Cerebellar nuclear complex (tissue), 1 donor: ENCODE measurements around the gene LOC101059915.
"Not testable (repeated sequence)": the region's sequence is repeated elsewhere in the genome, so short reads cannot be mapped to it uniquely, and the experiment has no call there.

Source experiments
- DNase-seq, 2 experiments: peaks; one replicate each; lab custom pipeline; 2025; lab: John Stamatoyannopoulos, UW

The LOC101059915 gene

DNA sequence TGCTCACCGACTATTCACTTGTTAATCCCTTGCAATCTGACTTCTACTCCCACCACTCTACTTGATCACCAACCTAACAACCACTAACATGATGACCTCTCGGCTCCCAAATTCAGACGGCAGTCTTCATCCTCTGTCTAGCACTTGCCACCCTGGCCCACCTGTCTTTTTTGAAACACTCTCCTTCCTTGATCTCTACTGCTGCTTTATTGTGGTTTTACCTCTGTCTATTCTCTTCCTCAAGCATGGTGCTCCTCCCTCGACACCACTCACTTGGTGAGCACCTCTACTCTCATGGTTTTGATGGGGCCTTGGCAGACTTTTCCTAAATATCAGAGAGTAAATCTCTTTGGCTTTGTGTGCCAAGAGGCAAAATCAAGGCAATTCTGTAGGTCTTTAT is 27.3 kb upstream of the LOC101059915 start:
- DNase-seq = no peak

- not testable (repeated sequence) for DNase-seq
Observed at GRCh38 chrX:71644406-71644805, 22.9 kb upstream of the LOC101059915 start.

GRCh38 chrX:71650333-71650969 is 16.9 kb upstream of the LOC101059915 start:
- no peak for DNase-seq

DNA sequence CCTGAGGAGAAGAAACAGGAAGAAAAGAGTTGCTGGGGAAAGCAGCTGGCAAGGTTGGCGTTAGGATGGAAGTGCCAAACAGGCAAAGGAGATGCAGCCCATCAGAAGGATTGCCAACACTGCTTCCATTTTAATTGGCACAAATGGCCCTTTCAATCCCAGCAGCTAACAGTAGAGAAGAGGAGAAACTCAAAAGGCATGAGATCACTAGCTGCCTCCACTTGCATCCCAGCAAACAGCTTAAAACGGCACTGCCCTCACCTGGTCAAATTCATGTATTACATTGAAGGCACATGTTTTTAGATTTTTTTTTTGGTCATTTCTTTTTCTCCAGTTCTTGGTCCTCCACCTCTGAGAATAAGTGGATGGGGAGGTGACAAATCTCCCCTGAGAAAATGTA is 14.9 kb upstream of the LOC101059915 start:
- DNase-seq = no peak

- no peak for DNase-seq
Observed at GRCh38 chrX:71653344-71653743, 14.0 kb upstream of the LOC101059915 start.

DNA sequence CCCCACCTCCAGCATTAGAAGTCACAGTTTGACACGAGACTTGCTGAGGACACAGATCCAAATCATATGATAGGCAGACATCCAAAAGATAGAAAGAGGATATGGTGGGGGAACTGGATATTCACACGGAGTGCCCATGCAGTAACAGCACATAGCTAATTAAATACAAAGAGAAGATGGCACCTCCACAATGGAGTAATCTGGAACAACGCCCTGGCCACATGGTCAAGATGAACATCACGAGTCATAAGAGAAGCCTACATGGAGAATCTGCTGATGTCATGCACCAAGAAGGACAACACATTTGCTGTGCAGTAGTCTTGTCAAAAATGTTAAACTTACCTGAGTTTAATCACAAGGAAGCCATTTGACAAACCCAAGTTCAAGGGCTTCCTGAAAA is 10.1 kb upstream of the LOC101059915 start:
- no peak for DNase-seq

DNA sequence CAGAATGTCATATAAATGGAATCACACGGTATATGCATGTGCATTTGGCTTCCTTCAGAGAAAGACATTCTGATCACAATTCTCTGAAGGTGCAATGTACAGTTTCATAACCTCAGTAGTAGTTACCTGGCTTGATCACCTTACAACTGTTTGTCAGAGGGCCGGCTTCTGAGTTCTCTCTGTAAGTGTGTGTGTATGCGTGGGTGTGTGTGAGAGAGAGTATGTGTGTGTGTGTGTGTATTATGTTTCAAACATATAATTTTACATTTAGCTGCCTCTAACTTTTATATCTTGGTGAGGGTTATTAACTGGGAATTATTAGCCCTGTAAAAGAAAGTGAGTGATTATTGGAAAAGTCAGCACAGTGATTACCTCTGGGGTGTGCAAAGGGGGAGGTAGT is 8.0 kb upstream of the LOC101059915 start:
- no peak for DNase-seq

GRCh38 chrX:71659959-71660358 is 7.4 kb upstream of the LOC101059915 start:
- DNase-seq = no peak

GRCh38 chrX:71660562-71661416 is 6.6 kb upstream of the LOC101059915 start:
- DNase-seq = no peak

DNA sequence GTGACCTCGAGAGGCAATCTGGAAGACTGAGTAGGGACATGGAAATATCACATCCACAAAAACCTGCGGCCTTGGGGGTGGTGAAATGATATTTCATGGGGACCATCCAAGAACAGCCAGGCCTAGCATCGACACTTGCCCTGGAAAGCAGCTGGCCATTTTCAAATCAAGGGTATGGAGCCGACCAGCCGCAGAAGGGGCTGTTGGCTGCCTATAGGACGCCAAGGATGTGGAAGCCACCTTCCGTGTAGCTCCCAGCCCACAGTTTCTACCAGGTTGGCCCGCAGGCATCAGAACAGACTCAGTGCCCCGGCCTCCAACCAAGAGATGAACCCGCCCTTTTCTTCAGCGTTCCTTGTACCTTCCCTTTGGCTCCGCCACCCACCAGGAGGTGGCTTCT is 5.4 kb upstream of the LOC101059915 start:
- no peak for DNase-seq

DNA sequence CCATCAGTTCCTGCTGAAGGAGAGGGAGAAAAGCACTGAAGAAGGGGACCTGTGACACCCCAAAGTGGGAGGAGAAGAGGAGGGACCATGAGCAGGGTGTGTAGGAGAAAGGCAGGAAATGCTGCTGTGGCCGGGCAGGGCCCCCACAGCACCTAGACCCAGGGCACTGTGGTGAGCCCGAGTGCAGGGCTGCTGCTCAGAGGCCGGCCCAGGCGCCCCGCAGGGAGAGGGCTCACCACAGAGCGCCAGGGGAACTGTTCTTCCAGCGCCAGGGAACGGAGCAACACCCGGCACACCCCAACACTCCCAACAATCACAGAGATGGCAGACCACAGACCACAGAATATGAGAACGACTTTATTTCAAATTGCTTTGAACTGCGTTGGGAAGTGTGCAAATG is 4.7 kb upstream of the LOC101059915 start:
- DNase-seq = not testable (repeated sequence)

GRCh38 chrX:71663238-71663637 is 4.1 kb upstream of the LOC101059915 start:
- not testable (repeated sequence) for DNase-seq

DNA sequence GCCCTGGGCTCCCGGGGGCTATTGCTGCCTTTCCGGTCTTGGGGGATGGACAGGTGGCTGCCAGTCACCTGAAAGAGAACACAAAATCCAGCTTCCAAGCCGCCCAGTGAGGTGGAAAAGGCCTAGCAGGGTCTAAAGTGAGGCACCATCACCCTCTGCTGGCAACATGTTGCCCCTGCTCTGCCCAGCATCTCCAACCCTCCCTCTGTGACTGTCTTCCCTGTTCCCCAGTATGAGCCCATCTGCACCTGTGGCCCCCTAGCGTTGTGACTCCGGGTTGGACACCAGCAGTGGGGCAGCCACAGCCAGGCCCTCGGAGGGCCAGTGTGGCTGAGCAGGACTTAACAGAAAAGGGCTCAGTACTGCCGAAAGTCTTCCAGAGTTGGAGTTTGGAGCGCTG is 3.1 kb upstream of the LOC101059915 start:
- DNase-seq = not testable (repeated sequence)

DNA sequence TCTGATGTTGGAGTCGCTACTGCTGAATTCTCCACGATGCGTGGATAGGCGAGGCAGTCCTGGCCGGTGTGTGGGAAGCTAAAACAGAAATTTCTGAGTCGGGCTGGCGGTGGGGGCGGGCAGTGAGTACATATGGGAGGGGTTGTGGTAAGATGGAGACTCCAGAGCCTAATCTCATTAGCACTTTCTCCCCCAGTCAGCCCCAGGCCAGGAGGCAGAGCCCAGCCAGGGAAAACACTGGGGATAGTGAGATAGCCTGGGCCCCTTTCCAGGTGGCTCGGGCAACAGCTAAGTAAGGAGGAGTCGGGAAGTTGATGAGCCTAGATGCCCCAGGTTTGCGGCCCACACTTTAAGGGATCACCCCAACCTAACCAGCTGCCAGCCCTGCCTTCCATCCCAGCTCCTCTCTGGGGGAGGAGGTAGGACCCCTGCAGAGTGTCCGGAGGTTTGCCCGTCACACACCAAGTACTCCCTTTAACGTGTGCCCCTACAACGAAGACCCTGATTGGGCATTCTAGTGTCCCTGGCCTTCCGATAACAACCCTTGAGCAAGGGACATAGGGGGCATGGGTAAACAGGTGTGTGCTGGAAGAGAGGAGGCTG is 2.4 kb upstream of the LOC101059915 start:
- no peak for DNase-seq

DNA sequence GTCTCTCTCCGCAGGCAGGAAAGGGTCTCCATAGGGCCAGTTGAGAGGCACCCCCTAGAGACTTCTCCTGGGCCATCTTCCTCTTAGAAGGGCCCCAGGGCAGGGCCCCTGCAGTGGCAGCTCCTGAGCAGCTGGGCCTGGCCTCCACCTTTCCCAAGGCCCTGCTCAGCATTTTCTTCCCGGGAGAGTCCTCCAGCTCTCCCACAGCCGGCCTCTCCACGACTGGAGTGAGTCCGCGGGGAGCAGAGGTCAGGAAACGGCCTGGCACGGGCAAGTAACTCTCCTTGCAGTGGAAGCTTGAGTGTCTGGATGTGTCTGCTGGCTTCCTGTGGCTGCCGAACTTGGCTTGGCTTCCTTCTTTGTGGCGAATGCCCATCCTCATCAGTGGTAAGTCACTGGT is 1.6 kb upstream of the LOC101059915 start:
- DNase-seq = no peak

- DNase-seq = no peak
Observed at GRCh38 chrX:71666240-71667223, 814 bp upstream of the LOC101059915 start.

GRCh38 chrX:71668248-71668595 is 876 bp downstream of the LOC101059915 start:
- no peak for DNase-seq

DNA sequence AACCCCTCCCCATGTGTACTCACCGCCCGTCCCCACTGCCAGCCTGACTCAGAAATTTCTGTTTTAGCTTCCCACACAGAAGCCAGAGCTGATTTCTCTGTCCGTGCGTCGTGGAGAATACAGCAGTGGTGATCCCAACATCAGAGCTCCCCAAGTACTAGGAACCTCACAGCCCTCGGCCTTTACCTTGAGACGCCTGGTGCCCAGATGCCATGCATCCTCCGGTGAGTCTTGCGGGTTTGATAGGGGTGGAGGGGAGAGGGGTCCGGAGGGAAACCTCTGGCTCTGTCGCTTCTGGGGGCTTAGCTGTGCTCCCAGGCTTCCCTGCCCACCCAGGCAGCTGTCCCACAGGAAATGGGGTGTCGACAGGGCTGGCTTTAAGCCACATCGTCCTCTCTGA is 2.1 kb downstream of the LOC101059915 start:
- no peak for DNase-seq

DNA sequence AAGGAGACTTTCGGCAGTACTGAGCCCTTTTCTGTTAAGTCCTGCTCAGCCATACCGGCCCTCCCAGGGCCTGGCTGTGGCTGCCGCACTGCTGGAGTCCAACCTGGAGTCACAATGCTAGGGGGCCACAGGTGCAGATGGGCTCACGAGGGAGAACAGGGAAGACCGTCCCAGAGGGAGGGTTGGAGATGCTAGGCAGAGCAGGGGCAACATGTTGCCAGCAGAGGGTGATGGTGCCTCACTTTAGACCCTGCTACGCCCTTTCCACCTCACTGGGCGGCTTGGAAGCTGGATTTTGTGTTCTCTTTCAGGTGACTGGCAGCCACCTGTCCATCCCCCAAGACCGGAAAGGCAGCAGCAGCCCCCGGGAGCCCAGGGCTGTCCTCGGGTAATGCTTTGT is 2.6 kb downstream of the LOC101059915 start:
- DNase-seq = peak in 1 of 2 experiments; percentile 1

- no peak for DNase-seq
Observed at GRCh38 chrX:71671043-71671780, 3.9 kb downstream of the LOC101059915 start.

GRCh38 chrX:71671938-71672337 is 4.6 kb downstream of the LOC101059915 start:
- no peak for DNase-seq
